GM21576 (cell line): Measurements from ENCODE around the gene PMF1.

Experiments used
- ATAC-seq: cut with Tn5 transposase; IDR thresholded peaks from one replicate; pipeline ENCODE4 v1.9.1; 2021; ENCODE audit warnings: mild to moderate bottlenecking, moderate library complexity; ENCODE audit not compliant: unreplicated experiment

Gene PMF1

DNA sequence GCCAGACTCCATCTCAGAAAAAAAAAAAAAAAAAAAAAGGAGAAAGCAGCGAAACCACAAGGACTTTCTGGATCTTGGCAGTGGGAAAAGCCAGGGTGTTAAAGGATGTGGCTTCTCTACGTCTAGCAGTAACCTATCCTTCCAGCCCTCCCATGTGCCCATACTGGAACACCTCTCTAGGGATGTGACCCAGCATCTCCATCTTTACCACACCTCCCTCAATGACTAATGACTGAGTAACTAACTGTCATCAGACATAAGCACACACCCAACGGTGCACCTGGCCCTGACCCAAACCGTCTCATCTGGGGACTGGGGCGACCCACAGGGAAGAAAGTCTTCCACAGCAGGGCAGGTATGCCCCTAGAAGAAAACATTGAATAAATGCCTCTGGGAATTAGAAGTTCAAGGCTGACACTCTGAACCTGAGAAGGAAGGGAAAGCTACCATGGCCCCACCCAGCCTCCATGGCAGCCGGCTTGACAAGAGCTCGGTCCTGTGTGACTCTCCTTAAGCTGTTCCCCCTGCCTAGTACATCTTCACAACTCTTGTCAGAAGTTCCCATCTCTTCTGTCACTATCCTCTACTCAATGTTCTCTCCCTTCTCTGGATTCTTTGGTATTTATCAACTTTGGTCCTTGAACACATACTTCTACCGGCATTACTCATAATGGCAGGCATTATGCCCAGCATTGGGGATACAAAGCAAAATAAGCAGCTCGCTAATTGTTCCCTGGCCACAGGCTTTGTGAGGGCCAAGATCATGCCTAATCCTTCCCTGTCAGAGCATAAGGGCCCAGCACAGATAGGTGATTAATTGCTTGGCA, 49.9 kb downstream of the PMF1 start:
- no peak for ATAC-seq

DNA sequence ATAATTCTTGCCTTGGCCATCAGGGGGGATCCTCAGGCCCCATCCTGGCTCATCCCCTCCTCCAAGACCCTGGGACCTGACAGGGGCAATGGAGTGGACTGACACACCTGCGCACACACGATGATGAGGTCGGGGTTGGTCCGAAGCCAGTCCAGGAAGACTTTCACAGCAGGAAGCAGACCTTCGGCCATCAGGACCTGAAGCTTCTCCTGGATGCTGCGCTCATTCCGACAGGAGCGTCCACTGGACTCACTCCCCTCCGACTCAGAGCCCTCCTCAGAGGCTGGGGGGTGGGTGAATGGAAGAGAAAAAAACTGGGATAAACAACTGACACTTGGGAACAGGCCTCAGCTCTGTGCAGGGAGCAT, 50.5 kb downstream of the PMF1 start:
- ATAC-seq = no peak

GRCh38 chr1:156266051-156266450, 53.2 kb downstream of the PMF1 start:
- no peak for ATAC-seq

GRCh38 chr1:156268336-156268735, 55.5 kb downstream of the PMF1 start:
- ATAC-seq = no peak

DNA sequence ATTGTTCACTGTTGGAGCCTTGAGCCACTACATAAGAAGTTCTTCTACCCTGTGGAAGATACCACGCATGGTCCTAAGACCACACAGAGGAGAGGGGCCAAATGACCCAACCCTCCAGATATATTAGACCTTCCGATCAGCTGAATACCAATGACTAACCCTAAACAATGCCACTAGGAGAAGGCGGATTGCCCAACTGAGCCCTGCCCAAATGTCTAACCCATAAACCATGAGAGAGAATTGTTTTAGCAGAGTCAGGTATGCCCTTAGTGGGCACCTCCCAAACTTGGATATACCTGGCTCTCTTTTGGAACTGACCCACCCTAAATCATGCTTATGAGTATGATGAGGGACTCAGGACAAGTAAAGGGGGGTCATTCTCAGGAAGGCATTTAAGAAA, 57.5 kb downstream of the PMF1 start:
- ATAC-seq = no peak

- ATAC-seq = no peak
Observed at GRCh38 chr1:156276532-156276931, 63.7 kb downstream of the PMF1 start.

DNA sequence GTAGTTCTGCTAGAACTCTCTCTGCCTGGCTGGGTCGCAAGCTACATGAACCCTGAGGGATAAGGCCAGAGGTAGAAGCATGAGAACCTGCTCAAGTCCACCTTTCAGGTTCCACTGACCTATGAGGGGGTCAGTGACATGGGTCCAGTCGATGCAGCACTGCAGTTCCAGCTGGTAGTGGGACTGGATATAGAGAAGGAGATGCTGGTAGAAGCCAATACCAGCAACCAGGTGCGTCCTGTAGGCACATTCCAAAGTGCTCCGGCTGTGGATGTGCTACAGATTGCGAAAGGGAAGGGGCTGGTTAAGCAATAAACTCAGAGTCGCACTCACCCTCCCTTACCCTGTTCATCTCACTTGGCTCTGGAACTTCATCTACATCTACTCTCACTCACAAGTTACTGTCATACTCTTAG, 64.2 kb downstream of the PMF1 start:
- ATAC-seq = no peak

- ATAC-seq = no peak
Observed at GRCh38 chr1:156279837-156280236, 67.0 kb downstream of the PMF1 start.

DNA sequence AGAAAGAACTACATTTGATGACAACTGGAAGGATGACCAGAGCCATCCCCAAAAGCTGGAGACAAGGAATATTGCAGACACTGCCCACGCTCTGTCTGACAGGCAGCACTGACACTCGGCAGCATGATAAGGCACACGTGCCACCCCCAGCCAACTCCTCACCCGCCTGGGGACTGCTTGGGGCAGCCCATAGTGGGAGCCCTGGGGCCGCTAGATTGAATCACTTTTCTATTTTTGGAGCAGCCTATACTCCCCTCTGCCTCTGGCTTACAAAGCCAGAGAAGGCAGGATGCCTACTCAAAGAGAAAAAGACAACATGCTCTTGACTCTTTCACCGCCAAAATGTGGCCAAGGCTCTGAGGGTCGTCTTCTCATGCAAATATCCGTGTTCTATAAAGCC, 68.5 kb downstream of the PMF1 start:
- ATAC-seq = no peak

DNA sequence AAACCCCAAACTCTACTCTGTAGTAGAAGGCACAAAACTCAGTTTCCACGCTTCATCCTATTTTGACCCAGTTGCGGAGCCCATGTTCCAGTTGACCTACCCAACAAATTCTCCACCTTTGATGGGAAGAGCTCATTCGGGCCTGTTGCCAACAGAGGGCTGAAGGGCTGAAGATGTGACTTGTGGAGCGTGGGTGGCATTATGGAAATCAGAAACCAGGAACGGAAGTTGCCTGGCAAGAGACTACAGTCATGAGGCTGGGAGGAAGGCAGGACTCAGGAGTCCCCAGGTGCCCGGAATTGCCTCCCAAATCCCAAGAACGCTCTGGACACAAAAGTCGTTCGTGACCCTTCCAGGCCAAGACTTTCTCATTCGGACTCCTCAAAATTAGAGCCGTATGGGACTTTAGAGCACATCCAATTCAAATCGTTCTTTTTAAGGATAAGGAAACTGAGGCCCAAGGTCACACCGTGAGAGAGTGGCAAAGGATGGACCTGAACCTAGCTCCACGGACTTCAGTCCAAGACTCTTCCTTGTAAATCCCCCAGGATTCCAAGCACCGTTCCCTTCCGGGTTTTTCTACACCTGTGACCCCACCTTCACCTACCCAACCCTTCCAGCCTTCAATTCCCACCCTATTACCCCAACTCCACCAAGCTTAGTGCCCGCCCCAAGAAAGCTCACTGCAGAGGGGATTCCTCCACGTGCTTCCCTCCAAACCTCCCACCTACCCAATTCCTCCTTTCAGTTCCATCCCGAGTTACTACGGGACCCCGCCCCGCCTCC, 69.1 kb downstream of the PMF1 start:
- no peak for ATAC-seq

DNA sequence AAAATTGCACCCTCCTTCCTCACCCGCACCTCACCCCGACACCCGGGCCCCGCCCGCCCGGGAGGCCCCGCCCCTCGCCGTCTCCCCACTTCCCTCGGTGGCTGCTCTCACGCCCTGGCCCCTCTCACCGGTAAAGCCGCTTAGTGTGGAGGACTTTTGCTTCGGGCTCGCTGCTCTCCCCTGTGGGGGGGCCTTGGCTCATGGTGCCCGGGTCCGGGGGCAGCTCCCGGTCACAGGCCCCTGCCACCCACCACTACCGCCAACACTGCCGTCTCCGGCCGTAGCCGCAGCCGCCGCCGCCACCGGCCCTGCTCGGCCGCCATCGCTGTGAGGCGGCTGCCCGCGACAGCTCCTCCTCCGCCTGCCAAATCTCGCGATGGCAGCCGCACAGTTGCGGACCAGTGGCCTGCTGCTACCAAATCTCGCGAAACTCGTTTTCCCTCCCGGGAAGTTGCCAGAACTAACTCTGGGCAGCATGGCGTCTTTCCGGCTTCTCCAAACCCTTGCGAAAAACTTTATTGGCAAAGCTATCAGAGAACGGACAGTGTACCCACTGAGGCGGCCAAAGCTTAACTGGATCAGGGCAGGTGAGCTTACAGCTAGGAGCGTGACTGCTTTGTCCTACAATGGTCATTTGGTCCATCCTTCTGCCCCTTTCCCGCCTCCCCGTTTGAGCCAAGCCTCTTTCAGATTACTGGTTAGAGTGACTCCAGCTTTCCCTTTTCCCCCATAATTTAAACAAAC, 69.8 kb downstream of the PMF1 start, which contains the start of gene SMG5:
TSS of gene SMG5 (minus strand) at position 347 of the 744 bp plus-strand sequence. CDS start at position 202, 145 bp downstream.
- peak; percentile 75 for ATAC-seq

- ATAC-seq = no peak
Observed at GRCh38 chr1:156283521-156283920, 70.7 kb downstream of the PMF1 start.

DNA sequence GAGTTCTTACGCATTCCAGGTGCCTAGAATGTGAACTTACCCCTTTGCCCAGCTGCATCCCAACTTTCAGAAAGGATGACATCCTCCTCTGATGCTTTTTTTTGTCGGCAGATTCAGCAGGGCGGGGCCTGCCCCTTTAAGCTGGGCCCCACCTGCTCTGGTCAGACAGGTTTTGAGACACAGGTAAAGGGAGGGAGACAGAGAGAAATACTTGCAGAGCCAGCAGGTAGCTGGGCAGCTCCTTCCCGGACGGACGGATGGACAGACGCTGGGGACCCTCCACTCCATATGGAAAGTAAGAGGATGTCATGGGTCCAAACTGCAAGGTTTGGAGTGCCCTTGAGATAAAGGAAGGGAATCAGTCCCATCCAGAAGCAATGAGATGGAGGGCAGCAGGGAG, 71.3 kb downstream of the PMF1 start, which contains the start of gene TMEM79:
TSS of gene TMEM79 (plus strand) at position 214 of the 400 bp plus-strand sequence. CDS start 902 bp downstream, outside the sequence.
- ATAC-seq = no peak

GRCh38 chr1:156284757-156285156, 72.0 kb downstream of the PMF1 start:
- ATAC-seq = no peak

- no peak for ATAC-seq
Observed at GRCh38 chr1:156285437-156285836, 72.6 kb downstream of the PMF1 start.

DNA sequence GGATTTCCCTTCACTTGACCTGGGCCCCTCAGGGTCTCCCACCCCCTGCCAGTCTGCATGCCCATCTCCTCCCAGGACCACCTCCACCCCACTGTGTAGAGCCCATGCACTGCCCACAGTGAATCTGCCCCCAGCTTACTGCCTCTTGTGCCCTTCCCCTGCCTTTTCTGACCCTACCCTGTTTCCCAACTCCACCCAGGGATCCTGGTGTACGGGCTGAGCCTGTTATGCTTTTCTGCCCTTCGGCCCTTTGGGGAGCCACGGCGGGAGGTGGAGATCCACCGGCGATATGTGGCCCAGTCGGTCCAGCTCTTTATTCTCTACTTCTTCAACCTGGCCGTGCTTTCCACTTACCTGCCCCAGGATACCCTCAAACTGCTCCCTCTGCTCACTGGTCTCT, 73.3 kb downstream of the PMF1 start:
- ATAC-seq = no peak
